Panc1 (cell line): Measurements from ENCODE around the gene CASP3. TPM values are rescaled to one million over a fixed set of nuclear protein-coding genes. Genes with fewer than 3 reads are reported as not detected.
"Not testable (repeated sequence)": the region's sequence is repeated elsewhere in the genome, so short reads cannot be mapped to it uniquely, and the experiment has no call there.

ENCODE experiments used
- ATAC-seq: fragments of 200-7000 bp; cut with Tn5 transposase; 2 replicates; pipeline ENCODE4 v1.9.1; 2020; ENCODE audit warnings: mild to moderate bottlenecking, moderate library complexity
- BruUV-seq: library from RNA; stranded (reverse); fragments of 400-500 nt; replicated peaks from 2 replicates; lab custom pipeline; 2021; lab: Mats Ljungman, UMichigan
- CTCF ChIA-PET: fragments of 300-600 bp; sonication (Branson Sonifier 250); formaldehyde crosslinking; loops from one replicate; lab custom pipeline; 2022; ENCODE audit warnings: antibody characterized with exemption; lab: Charles Lee
- POLR2A ChIA-PET: fragments of 300-600 bp; sonication (Branson Sonifier 250); formaldehyde crosslinking; loops from one replicate; lab custom pipeline; 2022; ENCODE audit warnings: antibody characterized with exemption; lab: Charles Lee
- DNase-seq: peaks from one replicate; pipeline ENCODE4 v3.0.0-alpha.2; 2010; ENCODE audit warnings: low read depth, low spot score
- H3K27ac ChIP-seq: 2 replicates; pipeline ENCODE4 v1.5.1; 2011; ENCODE audit warnings: mild to moderate bottlenecking, low read length, inconsistent platforms
- H3K27me3 ChIP-seq: fragments of 200-500 bp; sonication (Bioruptor generic); 2 replicates; pipeline ENCODE4 v1.6.0; 2014; ENCODE audit warnings: low read length, inconsistent platforms; ENCODE audit not compliant: control insufficient read depth, insufficient read depth
- H3K36me3 ChIP-seq: fragments of 200-500 bp; sonication (Bioruptor generic); 2 replicates; pipeline ENCODE4 v1.5.1; 2014; ENCODE audit warnings: inconsistent platforms, mild to moderate bottlenecking, low read length, moderate library complexity; ENCODE audit not compliant: control insufficient read depth, insufficient read depth
- H3K4me1 ChIP-seq: 2 replicates; pipeline ENCODE4 v1.5.1; 2011; ENCODE audit warnings: inconsistent platforms, mild to moderate bottlenecking, low read length, moderate library complexity; ENCODE audit not compliant: control insufficient read depth, insufficient read depth
- H3K4me3 ChIP-seq, 2 experiments: 2 replicates each; pipeline ENCODE4 v1.5.1; 2011 to 2012; ENCODE audit warnings: low read depth in 2 of 2, low read length in 2 of 2, mild to moderate bottlenecking in 2 of 2, inconsistent platforms in 1 of 2, moderate library complexity in 1 of 2
- H3K9me3 ChIP-seq: fragments of 200-500 bp; sonication (Bioruptor generic); 2 replicates; pipeline ENCODE4 v1.5.1; 2014; ENCODE audit warnings: low read depth, mild to moderate bottlenecking, inconsistent platforms, low read length, moderate library complexity; ENCODE audit not compliant: control insufficient read depth, insufficient read depth
- CTCF ChIP-seq: fragments of 450-650 bp; IDR thresholded peaks from 2 replicates; pipeline ENCODE4 v1.5.1; 2017; ENCODE audit warnings: mild to moderate bottlenecking
- POLR2AphosphoS5 ChIP-seq: IDR thresholded peaks from 2 replicates; pipeline ENCODE4 v1.6.1; 2012; ENCODE audit warnings: mild to moderate bottlenecking, low read depth, low read length, moderate library complexity
- SIN3A ChIP-seq: IDR thresholded peaks from 2 replicates; pipeline ENCODE4 v1.6.1; 2012; ENCODE audit warnings: low read depth, mild to moderate bottlenecking, low read length, moderate library complexity, borderline replicate concordance; ENCODE audit not compliant: insufficient read depth
- TCF7L2 ChIP-seq: IDR thresholded peaks from 2 replicates; pipeline ENCODE4 v1.6.1; 2011; ENCODE audit warnings: mild to moderate bottlenecking, low read depth, low read length, inconsistent platforms
- in situ Hi-C: cut with HindIII; loops from 2 replicates; pipeline ENCODE4 v1.10.0; 2016; ENCODE audit warnings: low sequenced_read_pairs, low pct_unique_long_range_greater_than_20kb
- intact Hi-C: fragments of 100-400 bp; cut with micrococcal nuclease; formaldehyde crosslinking; loops from one replicate; pipeline ENCODE4 v1.10.0; 2022; ENCODE audit not compliant: unreplicated experiment
- total RNA-seq: library from RNA; stranded (reverse); gene quantifications from one replicate; pipeline ENCODE4 v1.2.1, GENCODE V29; 2021; ENCODE audit not compliant: unreplicated experiment
- TF ChIP-seq, protein P1 (sequence below), 2 experiments: IDR thresholded peaks; 2 replicates each; pipeline ENCODE4 v1.6.1; 2011 to 2012; ENCODE audit warnings: low read depth in 2 of 2, control low read depth in 1 of 2, low read length in 1 of 2, mild to moderate bottlenecking in 1 of 2, moderate library complexity in 1 of 2; ENCODE audit not compliant: insufficient read depth in 1 of 2

CASP3 gene
- total RNA-seq, 1 experiment from 2014 or later = 24.3 TPM

- in situ Hi-C loops = no loop called here
- CTCF ChIA-PET = no interaction called here
- no TSS peak for BruUV-seq
Measured at GRCh38 chr4:184662236-184662635, 13.0 kb upstream of the CASP3 start.

GRCh38 chr4:184660978-184661377 is 11.7 kb upstream of the CASP3 start:
- ATAC-seq = no peak
- CTCF ChIA-PET = no interaction called here
- no peak for DNase-seq
- intact Hi-C loops (no loop called here), in situ Hi-C loops (no loop called here)
- H3K4me1 ChIP-seq = no peaks in the 10 kb centered on the region
- POLR2A ChIA-PET = no interaction called here
- no peak overlapping the region for H3K4me3 ChIP-seq
- H3K9me3 ChIP-seq = no peaks in the 10 kb centered on the region
- H3K27me3 ChIP-seq = no peaks in the 10 kb centered on the region
- no peak for TF ChIP-seq TCF7L2
- no peak for TF ChIP-seq CTCF
- TF ChIP-seq SIN3A = no peak
- TF ChIP-seq, protein P1, sequence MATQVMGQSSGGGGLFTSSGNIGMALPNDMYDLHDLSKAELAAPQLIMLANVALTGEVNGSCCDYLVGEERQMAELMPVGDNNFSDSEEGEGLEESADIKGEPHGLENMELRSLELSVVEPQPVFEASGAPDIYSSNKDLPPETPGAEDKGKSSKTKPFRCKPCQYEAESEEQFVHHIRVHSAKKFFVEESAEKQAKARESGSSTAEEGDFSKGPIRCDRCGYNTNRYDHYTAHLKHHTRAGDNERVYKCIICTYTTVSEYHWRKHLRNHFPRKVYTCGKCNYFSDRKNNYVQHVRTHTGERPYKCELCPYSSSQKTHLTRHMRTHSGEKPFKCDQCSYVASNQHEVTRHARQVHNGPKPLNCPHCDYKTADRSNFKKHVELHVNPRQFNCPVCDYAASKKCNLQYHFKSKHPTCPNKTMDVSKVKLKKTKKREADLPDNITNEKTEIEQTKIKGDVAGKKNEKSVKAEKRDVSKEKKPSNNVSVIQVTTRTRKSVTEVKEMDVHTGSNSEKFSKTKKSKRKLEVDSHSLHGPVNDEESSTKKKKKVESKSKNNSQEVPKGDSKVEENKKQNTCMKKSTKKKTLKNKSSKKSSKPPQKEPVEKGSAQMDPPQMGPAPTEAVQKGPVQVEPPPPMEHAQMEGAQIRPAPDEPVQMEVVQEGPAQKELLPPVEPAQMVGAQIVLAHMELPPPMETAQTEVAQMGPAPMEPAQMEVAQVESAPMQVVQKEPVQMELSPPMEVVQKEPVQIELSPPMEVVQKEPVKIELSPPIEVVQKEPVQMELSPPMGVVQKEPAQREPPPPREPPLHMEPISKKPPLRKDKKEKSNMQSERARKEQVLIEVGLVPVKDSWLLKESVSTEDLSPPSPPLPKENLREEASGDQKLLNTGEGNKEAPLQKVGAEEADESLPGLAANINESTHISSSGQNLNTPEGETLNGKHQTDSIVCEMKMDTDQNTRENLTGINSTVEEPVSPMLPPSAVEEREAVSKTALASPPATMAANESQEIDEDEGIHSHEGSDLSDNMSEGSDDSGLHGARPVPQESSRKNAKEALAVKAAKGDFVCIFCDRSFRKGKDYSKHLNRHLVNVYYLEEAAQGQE (IDR thresholded peaks at IDR 0.05; ENCODE audit: insufficient read depth in 1 of 2, low read depth in 2 of 2, low read length in 1 of 2) = no peak
- TF ChIP-seq POLR2AphosphoS5 = no peak
- H3K27ac ChIP-seq = no peak overlapping the region
- peaks cover 4% of the 10 kb centered on the region; the same call in 1 of the 2 replicates for H3K36me3 ChIP-seq
- BruUV-seq = no TSS peak

More at GRCh38 chr4:184662236-184662635, 13.0 kb upstream of the CASP3 start:
- H3K9me3 ChIP-seq = no peaks in the 10 kb centered on the region
- no peak for DNase-seq
- no peak overlapping the region for H3K27ac ChIP-seq
- peaks cover 4% of the 10 kb centered on the region; the same call in 1 of the 2 replicates for H3K36me3 ChIP-seq
- H3K4me1 ChIP-seq = no peaks in the 10 kb centered on the region
- POLR2A ChIA-PET = interaction anchor here (0.7 kb wide), 1 partner anchor 41 kb away, joined by 3 read pairs; no protein-coding TSS in a partner anchor
- H3K4me3 ChIP-seq = no peak overlapping the region
- TF ChIP-seq CTCF (no peak), SIN3A (no peak), TCF7L2 (no peak), POLR2AphosphoS5 (no peak)
- TF ChIP-seq, protein P1 (IDR thresholded peaks at IDR 0.05; ENCODE audit: insufficient read depth in 1 of 2, low read depth in 2 of 2, low read length in 1 of 2) = no peak
- H3K27me3 ChIP-seq = no peaks in the 10 kb centered on the region
- no peak for ATAC-seq
- intact Hi-C loops = no loop called here

GRCh38 chr4:184657820-184658219 is 8.6 kb upstream of the CASP3 start:
- POLR2A ChIA-PET, H3K9me3 ChIP-seq, ATAC-seq, intact Hi-C loops, H3K27me3 ChIP-seq, BruUV-seq, H3K4me3 ChIP-seq, in situ Hi-C loops, CTCF ChIA-PET, DNase-seq, H3K4me1 ChIP-seq, H3K36me3 ChIP-seq, H3K27ac ChIP-seq: not testable (repeated sequence)
